Activated CD8-positive, alpha-beta T cell treated with anti-CD3 and anti-CD28 coated beads for 36 hours (primary cell): ENCODE data around the gene CTDSP2. TPM values are rescaled to one million over a fixed set of nuclear protein-coding genes. Genes with fewer than 3 reads are reported as not detected.

Experiments used
- ATAC-seq: fragments of 200-7000 bp; cut with Tn5 transposase; one replicate; pipeline ENCODE4 v1.10.0; 2021; ENCODE audit warnings: mild to moderate bottlenecking, moderate library complexity
- CTCF ChIA-PET: fragments of 350-600 bp; sonication (Branson Sonifier 250); formaldehyde crosslinking; loops from one replicate; lab custom pipeline; 2021; ENCODE audit warnings: antibody characterized with exemption; lab: Charles Lee
- POLR2A ChIA-PET: fragments of 350-600 bp; sonication (Branson Sonifier 250); formaldehyde crosslinking; loops from one replicate; lab custom pipeline; 2021; ENCODE audit warnings: antibody characterized with exemption; lab: Charles Lee
- DNase-seq: peaks from one replicate; pipeline ENCODE4 v3.0.0-alpha.2; 2020
- H3K27ac Mint-ChIP-seq: one replicate; pipeline ENCODE4 v1.8.0; 2021; ENCODE audit warnings: mild to moderate bottlenecking, mixed read lengths
- H3K27me3 Mint-ChIP-seq: one replicate; pipeline ENCODE4 v1.8.0; 2021; ENCODE audit warnings: mixed read lengths
- H3K36me3 Mint-ChIP-seq: one replicate; pipeline ENCODE4 v1.8.0; 2021; ENCODE audit warnings: low read depth, mixed read lengths
- H3K4me1 Mint-ChIP-seq: one replicate; pipeline ENCODE4 v1.8.0; 2021; ENCODE audit warnings: low read depth, mixed read lengths
- H3K4me3 Mint-ChIP-seq: one replicate; pipeline ENCODE4 v1.8.0; 2021; ENCODE audit warnings: mild to moderate bottlenecking, moderate library complexity, mixed read lengths
- H3K9me3 Mint-ChIP-seq: one replicate; pipeline ENCODE4 v1.8.0; 2021; ENCODE audit warnings: mixed read lengths
- intact Hi-C: fragments of 100-400 bp; cut with micrococcal nuclease; formaldehyde crosslinking; loops from one replicate; pipeline ENCODE4 v1.10.0; 2022
- total RNA-seq, 2 experiments: library from RNA; stranded (reverse); gene quantifications; one replicate each; pipeline ENCODE4 v1.2.3, GENCODE V29; 2021
- TF ChIP-seq, protein P1 (sequence below): fragments of 200-600 bp; IDR thresholded peaks from one replicate; pipeline ENCODE4 v1.8.0; 2022; ENCODE audit warnings: antibody characterized with exemption, mild to moderate bottlenecking

CTDSP2 gene
- total RNA-seq, 2 experiments from 2014 or later: 67.1 to 67.2 TPM

DNA sequence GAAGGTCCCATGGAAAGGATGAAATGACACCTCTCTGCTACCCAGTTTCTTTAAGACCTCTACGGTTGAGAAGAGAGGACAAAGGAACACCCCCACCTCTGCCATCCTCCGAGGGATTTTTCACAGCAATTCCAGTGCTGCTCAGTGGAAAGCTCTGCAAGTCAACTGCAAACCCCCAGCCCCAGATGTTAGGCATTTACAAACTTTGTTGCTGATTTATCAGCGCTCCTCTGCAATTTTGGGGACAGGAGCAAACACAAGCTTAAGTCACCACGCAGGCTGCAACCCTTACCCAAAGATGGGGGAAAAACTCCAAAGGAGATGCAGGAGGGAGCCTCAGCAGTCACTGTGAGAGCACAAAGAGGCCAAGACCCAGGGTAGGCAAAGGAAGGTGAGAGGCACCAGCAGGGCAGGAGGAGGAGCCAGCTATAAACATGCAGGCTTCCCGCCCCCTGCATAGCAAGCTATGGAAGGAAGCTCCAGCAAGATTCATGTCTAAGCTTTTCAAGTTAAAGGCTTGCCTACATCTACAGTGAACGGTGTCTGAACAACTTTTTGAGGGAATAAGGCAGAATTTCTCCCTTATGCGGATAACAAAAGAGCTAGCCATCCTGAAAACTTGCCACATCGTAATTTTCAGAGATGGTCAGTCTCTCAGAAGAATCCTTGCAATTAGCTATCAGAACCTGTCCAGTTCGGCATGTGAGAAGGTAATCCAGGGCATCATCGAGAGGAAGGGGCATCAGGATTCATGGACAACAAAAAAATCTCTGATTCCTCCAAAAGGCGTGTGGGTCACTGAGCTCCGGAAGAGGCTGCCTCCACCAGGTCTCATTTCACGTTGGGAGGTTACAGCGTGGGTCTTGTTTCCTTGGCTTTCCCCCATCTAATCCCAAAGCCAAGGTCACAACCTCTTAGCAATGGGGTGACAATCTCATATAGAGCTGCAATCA lies 3.9 kb downstream of the CTDSP2 start:
- ATAC-seq (peak; percentile 22), DNase-seq (peak; percentile 68)
- Mint-ChIP-seq H3K27me3 (no peaks in the 10 kb centered on the region), H3K9me3 (no peaks in the 10 kb centered on the region), H3K4me1 (peaks cover 70% of the 10 kb centered on the region), H3K27ac (peak overlapping the region; percentile 87), H3K36me3 (peaks cover 4% of the 10 kb centered on the region), H3K4me3 (peak overlapping the region; percentile 81)
- TF ChIP-seq, protein P1, sequence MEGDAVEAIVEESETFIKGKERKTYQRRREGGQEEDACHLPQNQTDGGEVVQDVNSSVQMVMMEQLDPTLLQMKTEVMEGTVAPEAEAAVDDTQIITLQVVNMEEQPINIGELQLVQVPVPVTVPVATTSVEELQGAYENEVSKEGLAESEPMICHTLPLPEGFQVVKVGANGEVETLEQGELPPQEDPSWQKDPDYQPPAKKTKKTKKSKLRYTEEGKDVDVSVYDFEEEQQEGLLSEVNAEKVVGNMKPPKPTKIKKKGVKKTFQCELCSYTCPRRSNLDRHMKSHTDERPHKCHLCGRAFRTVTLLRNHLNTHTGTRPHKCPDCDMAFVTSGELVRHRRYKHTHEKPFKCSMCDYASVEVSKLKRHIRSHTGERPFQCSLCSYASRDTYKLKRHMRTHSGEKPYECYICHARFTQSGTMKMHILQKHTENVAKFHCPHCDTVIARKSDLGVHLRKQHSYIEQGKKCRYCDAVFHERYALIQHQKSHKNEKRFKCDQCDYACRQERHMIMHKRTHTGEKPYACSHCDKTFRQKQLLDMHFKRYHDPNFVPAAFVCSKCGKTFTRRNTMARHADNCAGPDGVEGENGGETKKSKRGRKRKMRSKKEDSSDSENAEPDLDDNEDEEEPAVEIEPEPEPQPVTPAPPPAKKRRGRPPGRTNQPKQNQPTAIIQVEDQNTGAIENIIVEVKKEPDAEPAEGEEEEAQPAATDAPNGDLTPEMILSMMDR: no peak
- intact Hi-C loops: loop anchor here (2.0 kb wide), 1 partner anchor 56 kb away; no protein-coding TSS in a partner anchor
- ChIA-PET CTCF (interaction anchor here (0.6 to 7.2 kb wide), 16 partner anchors 9 to 88 kb away, joined by 3 to 61 read pairs (median 3); partner anchors contain the start of gene TSFM), POLR2A (interaction anchor here (0.6 to 7.3 kb wide), 9 partner anchors 7 to 99 kb away, joined by 3 to 84 read pairs (median 3); partner anchors contain the start of genes ATP23 and TSPAN31)

DNA sequence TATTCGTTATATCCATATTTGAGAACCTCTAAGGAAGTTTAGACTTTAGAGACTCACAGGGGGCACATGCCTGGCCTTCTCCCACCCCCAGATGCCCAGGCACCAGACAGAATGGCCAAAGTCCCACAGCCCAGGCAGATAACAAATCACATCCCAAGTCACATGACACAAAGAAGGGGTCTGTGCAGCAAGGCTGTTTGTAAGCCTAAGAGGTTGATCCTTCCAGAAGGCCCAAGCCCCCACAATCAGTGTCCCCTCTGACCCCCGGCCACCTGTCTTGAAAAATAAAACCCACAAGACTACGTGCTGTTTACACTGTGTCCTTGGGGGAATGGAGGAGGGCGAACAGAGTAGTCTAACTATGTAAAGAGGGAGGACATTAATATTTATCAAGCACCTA lies 5.1 kb downstream of the CTDSP2 start:
- CTCF ChIA-PET: interaction anchor here (1.8 to 4.4 kb wide), 3 partner anchors 8 to 64 kb away, joined by 8 to 32 read pairs (median 17); partner anchors contain the start of gene TSFM
- no peaks in the 10 kb centered on the region for H3K9me3 Mint-ChIP-seq
- H3K36me3 Mint-ChIP-seq: peaks cover 4% of the 10 kb centered on the region
- TF ChIP-seq, protein P1: no peak
- intact Hi-C loops: no loop called here
- H3K27ac Mint-ChIP-seq: peak overlapping the region; percentile 85
- no peak for ATAC-seq
- H3K27me3 Mint-ChIP-seq: no peaks in the 10 kb centered on the region
- H3K4me3 Mint-ChIP-seq: no peak overlapping the region
- H3K4me1 Mint-ChIP-seq: peaks cover 78% of the 10 kb centered on the region
- no peak for DNase-seq
- POLR2A ChIA-PET: interaction anchor here (0.9 to 2.2 kb wide), 2 partner anchors 9 to 56 kb away, joined by 3 to 18 read pairs; no protein-coding TSS in a partner anchor

DNA sequence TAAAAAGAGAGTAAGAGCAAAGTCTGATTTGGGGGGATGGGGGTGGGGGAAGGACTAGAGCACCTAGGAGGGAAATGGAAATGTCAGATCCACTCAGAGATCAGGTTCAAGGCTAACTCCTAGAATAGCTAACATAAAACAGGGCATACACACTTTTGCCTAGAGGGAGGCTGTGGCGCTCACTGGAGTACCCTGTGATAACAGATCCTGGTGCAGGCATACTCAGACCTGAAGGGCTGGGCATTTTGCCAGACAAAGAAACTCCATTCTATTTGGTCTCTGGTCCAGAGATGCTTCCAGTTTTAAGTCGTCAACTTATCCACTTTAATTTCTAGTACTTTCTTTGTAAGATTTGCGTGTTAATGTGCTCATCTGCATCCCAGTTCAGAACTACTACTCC lies 5.8 kb downstream of the CTDSP2 start:
- peaks cover 85% of the 10 kb centered on the region for H3K4me1 Mint-ChIP-seq
- TF ChIP-seq, protein P1: no peak
- H3K27me3 Mint-ChIP-seq: no peaks in the 10 kb centered on the region
- DNase-seq: no peak
- H3K36me3 Mint-ChIP-seq: peaks cover 4% of the 10 kb centered on the region
- H3K27ac Mint-ChIP-seq: peak overlapping the region; percentile 85
- ChIA-PET POLR2A (interaction anchor here (0.9 kb wide), 1 partner anchor 9 kb away, joined by 3 read pairs; no protein-coding TSS in a partner anchor), CTCF (interaction anchor here (1.8 to 4.4 kb wide), 2 partner anchors 57 to 64 kb away, joined by 8 to 17 read pairs; partner anchors contain the start of gene TSFM)
- intact Hi-C loops: no loop called here
- no peak overlapping the region for H3K4me3 Mint-ChIP-seq
- no peak for ATAC-seq
- no peaks in the 10 kb centered on the region for H3K9me3 Mint-ChIP-seq

DNA sequence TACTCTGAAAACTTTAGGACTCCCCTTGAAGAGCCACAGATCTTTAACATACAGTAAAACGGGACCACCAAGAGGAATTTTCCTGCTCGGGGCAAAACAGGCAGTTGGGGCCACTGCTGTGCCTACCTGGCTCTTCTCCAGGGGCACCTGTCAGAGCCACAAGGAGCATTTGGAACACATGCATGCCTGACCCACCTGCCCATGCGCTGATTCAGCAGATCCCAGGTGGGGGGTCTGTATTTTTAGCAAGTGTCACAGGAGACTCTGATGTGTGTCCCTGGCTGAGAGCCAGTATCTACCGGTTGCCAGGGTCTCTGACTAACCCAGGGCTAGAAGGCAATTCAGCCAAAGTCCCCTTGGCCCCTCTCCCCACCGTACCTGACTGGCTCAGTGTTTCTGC lies 6.5 kb downstream of the CTDSP2 start:
- intact Hi-C loops: no loop called here
- Mint-ChIP-seq H3K4me1 (peaks cover 90% of the 10 kb centered on the region), H3K27ac (peak overlapping the region; percentile 85), H3K4me3 (peak overlapping the region; percentile 42), H3K9me3 (no peaks in the 10 kb centered on the region), H3K27me3 (no peaks in the 10 kb centered on the region), H3K36me3 (peaks cover 4% of the 10 kb centered on the region)
- no peak for ATAC-seq
- POLR2A ChIA-PET: no interaction called here
- CTCF ChIA-PET: interaction anchor here (1.8 kb wide), 1 partner anchor 65 kb away, joined by 8 read pairs; no protein-coding TSS in a partner anchor
- DNase-seq: no peak
- TF ChIP-seq, protein P1: no peak
